ENCODE measurements around the gene KCP. TPM values are rescaled to one million over a fixed set of nuclear protein-coding genes. Genes with fewer than 3 reads are reported as not detected.

Gene KCP
- total and polyA plus RNA-seq, 2 of the 13 experiments (the other 11 are each of a cell fraction or from before 2014, with no cell fraction given): 0.37 to 1.0 TPM

DNA sequence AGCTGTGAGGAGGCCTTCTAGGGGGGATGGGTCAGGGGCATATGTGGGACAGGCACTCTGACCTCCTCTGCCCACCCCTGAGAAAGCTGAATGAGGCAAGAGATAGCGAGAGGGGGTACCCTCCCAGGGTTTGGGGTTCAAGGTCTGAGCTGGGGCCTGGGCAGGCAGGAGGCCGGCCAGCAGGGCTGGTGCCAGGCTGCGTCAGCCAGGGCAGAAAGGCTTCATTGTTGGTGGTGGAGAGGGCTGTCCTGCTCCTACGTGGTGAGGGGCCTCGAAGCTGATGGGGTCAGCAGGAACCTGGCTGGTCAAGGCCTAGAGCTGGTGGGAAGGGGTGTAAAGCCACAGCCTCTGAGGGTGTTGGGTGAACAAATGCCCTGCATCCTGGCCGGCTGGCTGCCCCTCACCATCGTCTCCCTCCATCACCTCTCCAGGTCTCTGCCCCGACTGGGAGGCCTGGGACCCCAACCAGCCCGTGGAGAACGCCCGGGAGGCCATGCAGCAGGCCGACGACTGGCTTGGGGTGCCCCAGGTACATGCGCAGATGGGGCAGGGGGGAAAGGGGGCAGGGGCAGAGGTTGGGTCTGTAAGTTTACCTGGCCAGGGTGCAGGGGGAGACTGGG lies 73.7 kb downstream of the KCP start:
- Histone ChIP-seq H3K4me1 (ENCODE audit: insufficient read depth, low read length) (peaks cover 14% of the 10 kb centered on the region), H3K36me3 (replicated peaks in 1 of 2; ENCODE audit: control insufficient read depth in 1 of 2, insufficient read depth in 2 of 2, low read length in 2 of 2) (no peaks in the 10 kb centered on the region), H3K79me2 (ENCODE audit: insufficient read depth, low read length) (no peaks in the 10 kb centered on the region), H3K9ac (ENCODE audit: insufficient read depth, low read depth, low read length) (no peak overlapping the region), H2AFZ (ENCODE audit: low read length) (no peak overlapping the region), H3K4me3 (replicated peaks in 1 of 3; ENCODE audit: insufficient read depth in 1 of 3, low read depth in 2 of 3, low read length in 3 of 3) (no peak overlapping the region), H3K4me2 (ENCODE audit: low read depth, low read length) (no peak overlapping the region), H4K20me1 (ENCODE audit: insufficient read depth, low read length) (no peaks in the 10 kb centered on the region), H3K27me3 (ENCODE audit: control insufficient read depth in 1 of 2, insufficient read depth in 2 of 2, low read length in 2 of 2) (peaks cover 5 to 23% of the 10 kb centered on the region in 2 experiments; a peak in 3 of 5 replicates), H3K27ac (ENCODE audit: extremely low read length, insufficient read depth, low read length) (no peak overlapping the region), H3K9me3 (ENCODE audit: low read length) (no peaks in the 10 kb centered on the region)
- DNase-seq (ENCODE audit: low spot score) (no peak), ATAC-seq (no peak), FAIRE-seq (no peak)
- TF ChIP-seq RBFOX2 (IDR thresholded peaks at IDR 0.05; ENCODE audit: low read depth, low read length) (no peak), TFDP2 (CRISPR knock-in tag; IDR thresholded peaks at IDR 0.05) (no peak), RCOR2 (CRISPR knock-in tag; IDR thresholded peaks at IDR 0.05) (no peak), POLR2AphosphoS2 (IDR thresholded peaks at IDR 0.05; ENCODE audit: low read depth, low read length) (no peak), KLF9 (CRISPR knock-in tag; IDR thresholded peaks at IDR 0.05; ENCODE audit: low read depth) (no peak)
- TF ChIP-seq, protein P1, sequence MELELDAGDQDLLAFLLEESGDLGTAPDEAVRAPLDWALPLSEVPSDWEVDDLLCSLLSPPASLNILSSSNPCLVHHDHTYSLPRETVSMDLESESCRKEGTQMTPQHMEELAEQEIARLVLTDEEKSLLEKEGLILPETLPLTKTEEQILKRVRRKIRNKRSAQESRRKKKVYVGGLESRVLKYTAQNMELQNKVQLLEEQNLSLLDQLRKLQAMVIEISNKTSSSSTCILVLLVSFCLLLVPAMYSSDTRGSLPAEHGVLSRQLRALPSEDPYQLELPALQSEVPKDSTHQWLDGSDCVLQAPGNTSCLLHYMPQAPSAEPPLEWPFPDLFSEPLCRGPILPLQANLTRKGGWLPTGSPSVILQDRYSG (CRISPR knock-in tag; IDR thresholded peaks at IDR 0.05): no peak
- TF ChIP-seq, protein P2, sequence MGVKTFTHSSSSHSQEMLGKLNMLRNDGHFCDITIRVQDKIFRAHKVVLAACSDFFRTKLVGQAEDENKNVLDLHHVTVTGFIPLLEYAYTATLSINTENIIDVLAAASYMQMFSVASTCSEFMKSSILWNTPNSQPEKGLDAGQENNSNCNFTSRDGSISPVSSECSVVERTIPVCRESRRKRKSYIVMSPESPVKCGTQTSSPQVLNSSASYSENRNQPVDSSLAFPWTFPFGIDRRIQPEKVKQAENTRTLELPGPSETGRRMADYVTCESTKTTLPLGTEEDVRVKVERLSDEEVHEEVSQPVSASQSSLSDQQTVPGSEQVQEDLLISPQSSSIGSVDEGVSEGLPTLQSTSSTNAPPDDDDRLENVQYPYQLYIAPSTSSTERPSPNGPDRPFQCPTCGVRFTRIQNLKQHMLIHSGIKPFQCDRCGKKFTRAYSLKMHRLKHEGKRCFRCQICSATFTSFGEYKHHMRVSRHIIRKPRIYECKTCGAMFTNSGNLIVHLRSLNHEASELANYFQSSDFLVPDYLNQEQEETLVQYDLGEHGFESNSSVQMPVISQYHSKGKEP (CRISPR knock-in tag; IDR thresholded peaks at IDR 0.05): no peak
- POLR2A ChIA-PET: no interaction called here
- in situ Hi-C loops (cut with HindIII; ENCODE audit: extremely low pct_ligation_motif_present, low pct_unique_long_range_greater_than_20kb) (no loop called here), intact Hi-C loops (cut with micrococcal nuclease; ENCODE audit: unreplicated experiment) (loop anchor here (5.0 kb wide), 1 partner anchor 35 kb away; no protein-coding TSS in a partner anchor)
- CTCF ChIA-PET (ENCODE audit: low intra/inter-chr PET ratio, low total read pairs): no interaction called here
- no TSS peak for BruUV-seq (replicated peaks)
- WGBS (ENCODE audit: low lambda C conversion rate): 38% methylated on average over 6 of the region's 14 CpGs
